Measurements from ENCODE around the gene BPTF.
"Not testable (repeated sequence)": the region's sequence is repeated elsewhere in the genome, so short reads cannot be mapped to it uniquely, and the experiment has no call there.

The BPTF gene

DNA sequence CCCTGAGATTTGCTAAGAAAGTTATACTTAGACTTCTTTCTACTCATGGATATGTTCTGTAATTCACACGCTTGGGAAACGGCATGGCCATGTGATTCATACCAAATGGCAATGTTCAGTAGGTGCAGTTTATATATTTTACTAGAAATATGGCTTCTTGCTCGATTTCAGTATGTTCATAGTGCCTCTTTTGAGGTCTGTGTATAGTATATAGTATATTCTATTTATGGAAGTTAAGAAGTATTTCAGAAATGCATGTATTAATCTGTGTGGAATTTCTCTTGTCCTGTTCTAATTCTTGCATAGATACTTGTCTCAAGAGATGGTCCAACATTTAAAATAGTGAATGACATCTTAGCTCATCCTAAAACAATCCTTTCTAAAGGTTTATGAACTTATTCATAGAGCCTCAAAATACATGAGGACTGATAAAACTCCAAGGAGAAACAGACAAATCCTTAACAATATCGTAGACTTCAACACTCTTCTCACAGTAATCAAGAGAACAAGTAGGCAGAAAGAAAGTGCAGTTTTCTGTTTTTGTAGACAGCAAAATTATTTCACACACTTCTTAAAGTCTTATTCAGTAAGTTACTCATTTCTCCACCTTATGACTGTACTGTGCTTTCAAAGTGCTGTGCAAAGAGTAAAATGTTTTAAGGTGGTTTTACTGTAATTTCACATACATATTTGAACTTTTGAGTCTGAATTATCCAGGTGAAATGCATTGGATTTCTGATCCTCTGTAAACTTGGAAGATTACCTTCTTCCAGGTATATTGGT lies 11.1 kb downstream of the BPTF start:
- DNase-seq, result no peak

DNA sequence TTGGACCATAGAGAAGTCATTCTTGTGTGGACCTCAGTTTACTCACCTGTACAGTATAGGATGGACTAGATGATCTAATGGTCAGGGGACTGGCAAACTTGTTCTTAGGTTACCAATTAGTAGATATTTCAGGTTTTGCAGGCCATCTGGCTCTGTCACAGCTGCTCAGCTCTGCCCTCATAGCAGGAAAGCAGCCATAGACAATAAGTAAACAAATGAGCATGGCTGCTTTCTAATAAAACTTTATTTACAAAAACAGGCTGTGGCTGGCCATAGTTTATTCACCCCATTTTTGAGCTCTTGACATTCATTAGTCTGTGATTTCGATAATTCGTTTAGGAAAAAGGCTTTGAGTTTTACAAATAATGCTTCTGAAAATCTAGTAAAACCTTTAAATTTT lies 12.7 kb downstream of the BPTF start:
- no peak for DNase-seq

GRCh38 chr17:67838538-67838937 lies 13.2 kb downstream of the BPTF start:
- no peak for DNase-seq

DNA sequence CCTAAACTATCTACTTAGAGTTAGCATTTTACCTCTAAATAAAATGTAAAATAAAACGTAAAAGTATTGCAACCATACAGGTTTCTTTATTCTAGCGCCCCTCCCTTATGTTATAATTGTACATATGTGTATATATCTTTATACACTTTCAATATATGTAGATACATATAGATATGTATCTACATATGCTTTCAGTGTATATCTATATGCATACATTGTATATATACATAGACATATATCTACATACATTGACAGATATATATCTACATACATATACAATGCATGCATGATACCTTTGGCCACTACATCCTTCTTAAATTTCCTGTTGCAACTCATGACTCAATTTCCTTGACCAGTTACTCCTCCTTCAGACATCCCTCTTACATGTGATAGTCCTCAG lies 16.7 kb downstream of the BPTF start:
- DNase-seq, result no peak

DNA sequence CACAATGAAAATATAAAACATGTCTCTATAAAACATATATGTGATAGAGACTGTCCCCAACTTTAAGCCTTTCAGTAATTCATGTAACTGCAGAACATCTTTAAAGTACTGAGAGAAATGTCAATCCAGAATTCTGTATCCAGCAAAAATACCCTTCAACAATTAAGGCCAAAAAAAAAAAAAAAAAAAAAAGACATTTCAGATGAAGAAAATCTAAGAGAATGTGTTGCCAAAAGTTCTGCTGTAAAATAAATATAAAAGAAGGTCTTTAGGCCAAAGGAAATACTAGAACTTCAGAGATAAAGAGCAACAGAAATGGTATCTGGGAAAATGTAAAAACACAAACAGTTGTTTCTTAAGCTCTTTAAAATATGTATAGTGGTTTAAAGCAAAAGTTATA lies 17.3 kb downstream of the BPTF start:
- no peak for DNase-seq

DNA sequence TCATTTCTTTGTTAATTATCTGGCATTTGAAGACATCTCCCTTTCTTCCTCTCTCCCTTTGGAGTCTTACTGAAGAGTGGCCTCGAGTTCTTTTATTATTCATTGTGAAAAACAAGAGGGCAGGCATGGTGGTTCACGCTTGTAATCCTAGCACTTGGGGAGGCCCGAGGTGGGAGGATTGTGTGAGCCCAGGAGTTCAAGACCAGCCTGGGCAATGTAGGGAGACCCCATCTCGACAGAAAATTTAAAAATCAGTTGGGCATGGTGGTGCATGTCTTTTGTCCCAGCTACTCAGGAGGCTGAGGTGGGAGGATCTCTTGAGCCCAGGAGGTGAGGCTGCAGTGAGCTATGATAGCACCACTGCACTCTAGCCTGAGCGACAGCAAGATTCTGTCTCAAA lies 20.1 kb downstream of the BPTF start:
- no peak for DNase-seq

DNA sequence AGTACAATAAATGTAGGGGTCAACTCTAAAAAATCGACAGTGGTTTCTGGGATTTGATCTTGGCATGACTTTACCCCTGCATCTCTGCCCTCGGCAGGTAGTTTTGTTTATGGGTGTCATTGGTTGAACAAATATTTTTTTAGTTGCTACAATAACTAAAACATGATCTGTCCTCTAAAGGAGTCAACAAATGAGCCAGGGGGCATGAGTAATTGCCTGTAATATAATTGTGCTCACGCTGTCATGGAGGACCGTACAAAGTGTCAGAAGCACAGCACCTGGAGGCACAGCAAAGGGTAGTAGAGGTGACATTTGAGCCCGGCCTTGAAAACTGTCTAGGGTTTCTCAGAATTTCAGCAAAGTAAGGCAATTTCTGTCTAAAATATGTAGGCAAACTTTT lies 22.9 kb downstream of the BPTF start:
- DNase-seq, result not testable (repeated sequence)

- DNase-seq, result not testable (repeated sequence)
Measured at GRCh38 chr17:67848846-67849245, 23.5 kb downstream of the BPTF start.

DNA sequence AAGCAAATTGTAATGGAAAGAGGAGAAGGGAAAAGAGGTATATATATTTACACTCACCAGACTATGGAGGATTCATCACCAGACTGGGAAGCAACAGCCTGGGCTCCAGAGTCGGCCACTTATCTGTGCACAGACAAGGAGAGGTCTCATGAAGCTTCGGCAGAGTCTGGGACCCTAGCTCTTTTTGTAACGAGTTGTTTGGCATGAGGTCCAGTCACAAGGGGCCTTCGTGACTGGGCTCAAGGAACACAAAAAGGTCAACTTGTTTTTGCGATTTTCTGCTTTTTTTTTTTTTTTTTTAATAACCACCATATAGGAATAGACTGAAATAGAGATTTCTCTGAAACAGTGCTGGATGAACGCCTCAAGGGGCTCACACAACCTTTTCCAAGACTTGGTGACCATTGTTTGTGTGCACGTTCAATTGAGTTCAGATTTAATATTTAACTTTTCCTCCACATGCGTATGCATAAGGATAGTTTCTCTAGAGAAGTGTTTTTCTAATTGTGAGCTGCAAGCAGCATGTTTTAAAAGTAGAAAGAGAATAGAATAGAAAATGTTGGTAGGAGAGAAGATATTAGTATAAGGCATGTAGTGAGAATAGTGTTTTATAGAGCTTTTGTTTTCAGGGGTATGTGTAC lies 25.8 kb downstream of the BPTF start:
- no peak for DNase-seq

- no peak for DNase-seq
Measured at GRCh38 chr17:67853703-67854102, 28.4 kb downstream of the BPTF start.

- DNase-seq, result no peak
Measured at GRCh38 chr17:67854378-67854777, 29.1 kb downstream of the BPTF start.

- DNase-seq, result no peak
Measured at GRCh38 chr17:67855504-67856324, 30.4 kb downstream of the BPTF start.

- not testable (repeated sequence) for DNase-seq
Measured at GRCh38 chr17:67856402-67856801, 31.1 kb downstream of the BPTF start.

- no peak for DNase-seq
Measured at GRCh38 chr17:67862614-67863217, 37.4 kb downstream of the BPTF start.

DNA sequence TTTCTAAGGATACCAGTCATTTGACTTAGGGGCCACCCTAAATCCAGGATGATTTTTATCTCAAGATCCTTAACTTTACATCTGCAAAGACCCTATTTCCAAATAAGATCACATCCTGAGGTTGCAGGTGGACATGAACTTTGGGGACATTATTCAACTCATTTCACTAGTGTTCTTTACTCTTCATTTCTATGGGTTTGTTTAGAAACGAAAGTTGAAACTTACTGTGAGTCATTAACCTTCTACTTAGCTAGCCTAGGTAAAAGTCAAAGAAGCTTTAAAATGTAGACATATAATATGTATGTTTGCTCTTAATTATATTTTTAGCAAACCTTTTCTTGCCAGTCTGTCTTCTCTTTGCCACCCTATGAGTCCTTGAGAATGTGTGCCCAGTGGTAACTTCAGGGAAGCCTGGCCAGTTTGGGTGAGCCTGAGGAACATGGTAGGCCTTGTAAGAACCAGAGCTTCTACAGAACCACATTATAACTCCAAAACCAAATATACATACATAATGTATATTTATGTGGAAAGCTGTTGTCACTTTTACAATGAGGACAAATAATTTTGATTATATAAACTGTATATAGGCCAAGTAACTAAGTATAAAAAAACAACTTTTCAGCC lies 38.4 kb downstream of the BPTF start:
- no peak for DNase-seq

GRCh38 chr17:67865438-67865837 lies 40.1 kb downstream of the BPTF start:
- DNase-seq, result no peak

- DNase-seq, result no peak
Measured at GRCh38 chr17:67867591-67867990, 42.3 kb downstream of the BPTF start.

- no peak for DNase-seq
Measured at GRCh38 chr17:67868176-67868575, 42.9 kb downstream of the BPTF start.

GRCh38 chr17:67879662-67880061 lies 54.4 kb downstream of the BPTF start:
- DNase-seq, result no peak

DNA sequence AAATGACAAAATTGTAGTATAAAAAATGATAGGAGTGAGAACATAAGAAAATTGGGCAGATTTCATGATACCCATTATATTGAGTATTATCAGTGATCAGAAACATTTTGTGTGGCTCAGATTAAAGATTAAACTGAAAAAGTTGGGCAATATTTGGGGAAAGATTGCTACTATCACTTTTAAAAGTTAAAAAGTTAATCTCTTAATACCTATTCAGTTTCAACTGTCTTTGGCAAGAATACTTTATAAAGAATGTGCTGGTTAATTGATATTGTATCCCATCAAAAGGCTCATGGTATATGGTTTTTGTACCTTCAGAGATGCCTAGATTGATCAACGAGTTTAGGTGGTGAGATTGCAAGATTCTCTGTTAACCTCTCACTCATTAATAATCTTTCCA lies 55.8 kb downstream of the BPTF start:
- DNase-seq, result no peak

DNA sequence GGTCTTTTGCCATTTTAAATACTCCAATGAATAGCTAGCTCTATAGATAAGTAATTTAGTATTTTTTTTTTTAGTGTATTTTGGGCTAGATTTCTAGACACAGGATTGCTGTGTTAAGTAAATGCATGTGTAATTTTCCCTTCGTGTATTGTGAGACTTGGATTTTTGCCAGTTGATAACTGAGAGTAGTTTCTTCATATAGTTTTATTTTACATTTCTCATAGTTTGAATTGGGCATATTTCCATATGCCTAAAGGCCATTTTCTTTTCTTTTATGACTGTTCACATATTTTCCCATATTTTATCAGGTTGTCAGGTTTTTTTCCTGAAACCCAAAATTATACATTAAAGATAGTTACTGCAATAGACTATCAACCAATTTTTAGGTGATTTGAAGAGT lies 59.4 kb downstream of the BPTF start:
- DNase-seq, result no peak

DNA sequence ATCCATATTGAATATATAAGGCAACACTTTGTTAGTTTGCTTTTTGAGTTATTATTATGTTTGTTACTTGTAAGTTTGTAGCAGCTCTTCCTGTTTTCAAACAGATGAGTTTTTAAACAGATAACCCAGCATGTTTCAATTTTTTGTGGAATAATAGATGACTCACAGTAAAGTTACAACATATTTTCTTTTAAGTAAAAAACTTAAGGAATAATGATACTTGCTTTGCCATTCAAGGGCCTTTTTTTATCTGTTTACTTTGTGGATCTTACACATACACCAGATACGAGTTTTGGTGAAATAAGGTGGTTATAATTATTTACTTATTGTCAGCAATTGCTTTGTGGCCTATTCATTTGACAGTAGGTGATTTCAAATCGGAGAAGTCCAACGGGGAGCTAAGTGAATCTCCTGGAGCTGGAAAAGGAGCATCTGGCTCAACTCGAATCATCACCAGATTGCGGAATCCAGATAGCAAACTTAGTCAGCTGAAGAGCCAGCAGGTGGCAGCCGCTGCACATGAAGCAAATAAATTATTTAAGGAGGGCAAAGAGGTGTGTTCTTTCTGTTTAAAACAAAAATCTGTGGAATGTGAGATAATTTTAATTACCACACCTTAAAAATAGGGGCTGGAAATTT lies 66.3 kb downstream of the BPTF start:
- no peak for DNase-seq

All from NCI-H526 treated with DMSO at 0.1 percent for 48 hours (cell line).